ENCODE measurements around the gene DDRGK1.

Gene DDRGK1

DNA sequence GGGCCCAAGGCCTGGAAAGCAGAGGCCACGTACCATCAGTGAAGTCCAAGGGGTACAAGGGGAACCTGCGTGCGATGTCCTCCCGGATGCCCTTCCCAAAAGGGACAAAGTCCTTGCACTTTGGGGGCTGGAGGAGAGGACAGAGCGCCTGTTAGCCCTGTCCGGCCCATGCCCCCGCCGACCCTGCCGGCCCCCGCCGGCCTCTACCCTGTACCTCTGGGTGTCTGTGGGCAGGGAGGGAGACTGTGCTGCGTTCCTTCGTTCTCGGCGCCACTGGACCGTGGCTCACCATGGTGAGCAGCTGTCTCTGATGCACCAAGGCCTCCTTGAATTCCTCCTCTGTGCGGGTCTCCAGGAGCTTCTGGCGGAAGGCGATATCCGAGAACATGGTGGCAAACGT, 26.6 kb upstream of the DDRGK1 start:
- DNase-seq (ENCODE audit: low spot score in 2 of 2) (no peak), ATAC-seq (replicated peaks; ENCODE audit: extremely low read depth, poor library complexity, severe bottlenecking) (no peak)
- Mint-ChIP-seq H3K4me1 (no peaks in the 10 kb centered on the region), H3K9me3 (no peaks in the 10 kb centered on the region), H3K36me3 (ENCODE audit: insufficient read depth) (peaks cover under 1% of the 10 kb centered on the region), H3K4me3 (no peak overlapping the region), H3K27me3 (peaks cover 14% of the 10 kb centered on the region), H3K27ac (ENCODE audit: low read depth) (no peak overlapping the region)

DNA sequence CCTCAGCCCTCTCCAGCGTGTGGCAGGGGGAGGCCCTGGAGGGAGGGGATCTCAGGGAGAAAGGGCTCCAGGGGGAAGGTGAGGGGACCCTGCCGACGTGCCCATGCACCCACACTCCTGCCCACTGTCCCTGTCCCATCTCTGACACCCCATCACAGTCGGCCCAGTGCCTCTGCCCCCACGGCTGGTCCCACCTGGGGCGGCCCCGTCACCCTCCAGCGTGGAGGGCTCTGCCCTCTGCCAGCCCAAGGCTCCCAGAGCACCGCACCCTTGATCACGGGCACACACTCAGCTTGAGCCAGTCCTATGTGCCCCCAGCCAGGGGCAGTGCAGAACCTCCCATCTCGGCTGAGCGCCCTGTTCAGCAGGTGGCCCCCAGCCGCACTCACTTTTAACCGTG, 25.3 kb upstream of the DDRGK1 start:
- peaks cover under 1% of the 10 kb centered on the region for H3K27me3 Mint-ChIP-seq
- ATAC-seq (replicated peaks; ENCODE audit: extremely low read depth, poor library complexity, severe bottlenecking) (no peak), DNase-seq (ENCODE audit: low spot score in 2 of 2) (no peak)
- H3K4me3 Mint-ChIP-seq = no peak overlapping the region
- H3K36me3 Mint-ChIP-seq (ENCODE audit: insufficient read depth) = no peaks in the 10 kb centered on the region
- no peaks in the 10 kb centered on the region for H3K9me3 Mint-ChIP-seq
- H3K27ac Mint-ChIP-seq (ENCODE audit: low read depth) = no peak overlapping the region
- no peaks in the 10 kb centered on the region for H3K4me1 Mint-ChIP-seq

DNA sequence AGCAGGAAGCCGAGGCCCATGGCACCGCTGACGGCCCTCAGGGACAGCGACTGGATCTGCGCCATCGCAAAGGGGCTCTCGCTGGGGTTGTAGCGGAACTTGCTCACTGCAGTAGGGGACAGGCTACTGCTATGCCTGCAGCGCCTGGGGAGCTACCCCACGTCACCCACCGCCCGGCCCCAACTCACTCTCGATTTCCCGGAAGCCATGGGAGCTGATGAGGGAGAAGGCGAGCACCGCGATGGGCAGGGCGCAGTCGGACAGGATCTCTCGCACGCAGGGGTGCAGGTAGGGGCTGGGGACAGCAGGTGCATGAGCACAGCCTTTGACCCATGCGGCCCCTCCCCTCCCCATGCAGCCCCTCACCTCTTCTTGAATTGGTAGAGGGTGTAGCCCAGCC, 24.7 kb upstream of the DDRGK1 start:
- Mint-ChIP-seq H3K4me3 (no peak overlapping the region), H3K36me3 (ENCODE audit: insufficient read depth) (no peaks in the 10 kb centered on the region), H3K27me3 (no peaks in the 10 kb centered on the region), H3K4me1 (no peaks in the 10 kb centered on the region), H3K27ac (ENCODE audit: low read depth) (no peak overlapping the region), H3K9me3 (no peaks in the 10 kb centered on the region)
- no peak for ATAC-seq (replicated peaks; ENCODE audit: extremely low read depth, poor library complexity, severe bottlenecking)
- DNase-seq (ENCODE audit: low spot score in 2 of 2) = no peak

DNA sequence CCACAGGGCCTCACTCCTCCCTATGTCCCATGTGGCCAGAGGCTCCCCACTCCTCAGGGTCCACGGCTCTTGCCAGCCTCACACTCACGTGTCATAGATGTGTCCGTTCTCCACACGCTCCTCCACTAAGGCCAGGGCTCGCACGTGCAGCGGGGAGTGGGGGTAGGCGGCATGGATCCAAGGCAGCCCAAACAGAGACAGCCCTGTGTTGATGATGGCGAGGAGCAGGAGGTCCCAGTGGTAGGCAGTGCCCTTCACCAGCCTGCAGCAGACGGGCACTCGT, 24.2 kb upstream of the DDRGK1 start:
- Mint-ChIP-seq H3K27me3 (no peaks in the 10 kb centered on the region), H3K36me3 (ENCODE audit: insufficient read depth) (no peaks in the 10 kb centered on the region), H3K9me3 (no peaks in the 10 kb centered on the region), H3K4me3 (no peak overlapping the region), H3K27ac (ENCODE audit: low read depth) (no peak overlapping the region), H3K4me1 (no peaks in the 10 kb centered on the region)
- DNase-seq (ENCODE audit: low spot score in 2 of 2) = no peak
- no peak for ATAC-seq (replicated peaks; ENCODE audit: extremely low read depth, poor library complexity, severe bottlenecking)

- no peaks in the 10 kb centered on the region for H3K27me3 Mint-ChIP-seq
- H3K36me3 Mint-ChIP-seq (ENCODE audit: insufficient read depth) = peaks cover 2% of the 10 kb centered on the region
- no peak overlapping the region for H3K27ac Mint-ChIP-seq (ENCODE audit: low read depth)
- DNase-seq (ENCODE audit: low spot score in 2 of 2) (no peak), ATAC-seq (replicated peaks; ENCODE audit: extremely low read depth, poor library complexity, severe bottlenecking) (no peak)
- no peaks in the 10 kb centered on the region for H3K9me3 Mint-ChIP-seq
- H3K4me3 Mint-ChIP-seq = no peak overlapping the region
- H3K4me1 Mint-ChIP-seq = no peaks in the 10 kb centered on the region
Observed at GRCh38 chr20:3227936-3228749, 23.7 kb upstream of the DDRGK1 start.

DNA sequence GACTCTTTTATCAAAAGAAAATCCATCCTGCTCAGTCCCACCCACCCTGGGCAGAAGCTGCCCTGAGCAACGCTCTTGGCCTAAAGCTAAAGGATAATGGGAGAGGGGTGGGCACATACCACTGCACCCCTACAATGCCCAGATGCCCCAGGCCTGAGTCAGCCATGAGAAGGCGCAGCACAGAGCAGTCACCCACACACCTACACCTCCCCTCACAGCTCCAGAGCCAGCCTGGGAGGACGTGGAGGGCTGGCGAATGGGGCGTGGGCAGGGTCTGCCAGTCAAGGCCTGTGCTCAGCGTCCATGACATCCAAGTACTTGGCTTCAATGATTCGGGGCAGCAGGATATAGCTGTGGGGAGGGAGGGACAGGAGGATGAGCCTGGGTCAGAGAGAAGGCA, 23.0 kb upstream of the DDRGK1 start:
- Mint-ChIP-seq H3K27ac (ENCODE audit: low read depth) (no peak overlapping the region), H3K27me3 (no peaks in the 10 kb centered on the region), H3K4me1 (no peaks in the 10 kb centered on the region), H3K36me3 (ENCODE audit: insufficient read depth) (peaks cover 4% of the 10 kb centered on the region), H3K9me3 (no peaks in the 10 kb centered on the region), H3K4me3 (no peak overlapping the region)
- ATAC-seq (replicated peaks; ENCODE audit: extremely low read depth, poor library complexity, severe bottlenecking) = no peak
- no peak for DNase-seq (ENCODE audit: low spot score in 2 of 2)

DNA sequence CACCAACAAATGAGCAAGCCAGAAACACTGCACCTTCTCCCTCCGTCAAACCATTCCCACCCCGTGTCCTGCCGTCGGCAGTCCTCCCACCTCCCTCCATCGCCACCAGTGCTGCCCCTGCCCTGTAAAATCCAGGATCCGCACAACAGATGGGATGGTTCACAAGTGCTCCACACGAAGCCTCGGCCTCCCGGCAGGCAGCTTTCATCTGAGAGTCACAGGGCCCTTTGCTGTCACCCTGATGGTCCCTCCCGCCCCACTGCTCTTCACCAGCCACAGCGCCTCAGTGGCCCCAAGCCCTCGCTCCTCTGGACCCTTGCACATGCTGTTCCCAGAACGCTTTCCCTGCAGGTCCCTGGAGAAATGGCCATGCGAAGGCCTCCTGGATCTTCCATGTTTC, 22.4 kb upstream of the DDRGK1 start:
- Mint-ChIP-seq H3K27me3 (no peaks in the 10 kb centered on the region), H3K27ac (ENCODE audit: low read depth) (no peak overlapping the region), H3K36me3 (ENCODE audit: insufficient read depth) (peaks cover 6% of the 10 kb centered on the region), H3K4me1 (no peaks in the 10 kb centered on the region), H3K4me3 (no peak overlapping the region), H3K9me3 (no peaks in the 10 kb centered on the region)
- ATAC-seq (replicated peaks; ENCODE audit: extremely low read depth, poor library complexity, severe bottlenecking) (no peak), DNase-seq (ENCODE audit: low spot score in 2 of 2) (no peak)

GRCh38 chr20:3226093-3226492, 21.6 kb upstream of the DDRGK1 start:
- DNase-seq (ENCODE audit: low spot score in 2 of 2) (no peak), ATAC-seq (replicated peaks; ENCODE audit: extremely low read depth, poor library complexity, severe bottlenecking) (no peak)
- no peak overlapping the region for H3K27ac Mint-ChIP-seq (ENCODE audit: low read depth)
- peaks cover 12% of the 10 kb centered on the region for H3K36me3 Mint-ChIP-seq (ENCODE audit: insufficient read depth)
- H3K4me1 Mint-ChIP-seq = no peaks in the 10 kb centered on the region
- H3K4me3 Mint-ChIP-seq = no peak overlapping the region
- H3K27me3 Mint-ChIP-seq = no peaks in the 10 kb centered on the region
- no peaks in the 10 kb centered on the region for H3K9me3 Mint-ChIP-seq

DNA sequence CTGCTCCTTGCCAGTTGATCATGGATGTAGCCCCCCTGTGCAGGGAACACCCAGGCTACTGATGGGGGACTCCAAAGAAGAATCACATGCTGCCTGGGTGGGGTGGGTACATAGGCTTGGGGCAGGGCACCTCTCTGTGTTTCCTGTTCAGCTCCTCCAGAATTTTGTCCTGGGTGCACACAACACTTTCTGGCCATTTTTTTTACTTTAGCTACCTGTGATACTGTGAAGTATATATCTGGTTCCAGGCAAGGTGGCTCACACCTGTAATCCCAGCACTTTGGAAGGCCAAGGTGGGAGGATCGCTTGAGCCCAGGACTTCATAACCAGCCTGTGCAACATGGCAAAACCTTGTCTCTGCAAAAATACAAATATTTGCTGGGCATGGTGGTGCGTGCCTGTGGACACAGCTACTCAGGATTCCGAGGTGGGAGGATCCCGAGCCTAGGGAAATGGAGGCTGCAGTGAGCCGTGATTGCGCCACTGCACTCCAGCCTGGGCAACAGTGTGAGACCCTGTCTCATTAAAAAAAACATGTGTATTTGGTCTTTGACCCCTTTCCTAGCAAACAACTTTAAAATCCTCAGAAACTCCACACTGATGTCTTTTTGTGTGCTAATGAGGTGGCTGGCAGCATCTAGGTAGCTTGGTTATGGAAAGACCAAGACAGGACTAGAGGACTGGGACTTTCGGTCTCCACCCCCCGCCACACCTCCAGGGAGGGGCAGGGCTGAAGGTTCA, 20.4 kb upstream of the DDRGK1 start:
- H3K27ac Mint-ChIP-seq (ENCODE audit: low read depth) = no peak overlapping the region
- DNase-seq (ENCODE audit: low spot score in 2 of 2) (no peak), ATAC-seq (replicated peaks; ENCODE audit: extremely low read depth, poor library complexity, severe bottlenecking) (no peak)
- H3K27me3 Mint-ChIP-seq = no peaks in the 10 kb centered on the region
- no peaks in the 10 kb centered on the region for H3K9me3 Mint-ChIP-seq
- H3K4me1 Mint-ChIP-seq = no peaks in the 10 kb centered on the region
- H3K36me3 Mint-ChIP-seq (ENCODE audit: insufficient read depth) = peaks cover 17% of the 10 kb centered on the region
- no peak overlapping the region for H3K4me3 Mint-ChIP-seq

- no peak overlapping the region for H3K4me3 Mint-ChIP-seq
- H3K27ac Mint-ChIP-seq (ENCODE audit: low read depth) = no peak overlapping the region
- ATAC-seq (replicated peaks; ENCODE audit: extremely low read depth, poor library complexity, severe bottlenecking) (no peak), DNase-seq (ENCODE audit: low spot score in 2 of 2) (no peak)
- H3K4me1 Mint-ChIP-seq = no peaks in the 10 kb centered on the region
- no peaks in the 10 kb centered on the region for H3K27me3 Mint-ChIP-seq
- no peaks in the 10 kb centered on the region for H3K9me3 Mint-ChIP-seq
- H3K36me3 Mint-ChIP-seq (ENCODE audit: insufficient read depth) = peaks cover 22% of the 10 kb centered on the region
Observed at GRCh38 chr20:3223994-3224680, 19.7 kb upstream of the DDRGK1 start.

GRCh38 chr20:3223651-3223993, 19.1 kb upstream of the DDRGK1 start:
- no peak overlapping the region for H3K27ac Mint-ChIP-seq (ENCODE audit: low read depth)

DNA sequence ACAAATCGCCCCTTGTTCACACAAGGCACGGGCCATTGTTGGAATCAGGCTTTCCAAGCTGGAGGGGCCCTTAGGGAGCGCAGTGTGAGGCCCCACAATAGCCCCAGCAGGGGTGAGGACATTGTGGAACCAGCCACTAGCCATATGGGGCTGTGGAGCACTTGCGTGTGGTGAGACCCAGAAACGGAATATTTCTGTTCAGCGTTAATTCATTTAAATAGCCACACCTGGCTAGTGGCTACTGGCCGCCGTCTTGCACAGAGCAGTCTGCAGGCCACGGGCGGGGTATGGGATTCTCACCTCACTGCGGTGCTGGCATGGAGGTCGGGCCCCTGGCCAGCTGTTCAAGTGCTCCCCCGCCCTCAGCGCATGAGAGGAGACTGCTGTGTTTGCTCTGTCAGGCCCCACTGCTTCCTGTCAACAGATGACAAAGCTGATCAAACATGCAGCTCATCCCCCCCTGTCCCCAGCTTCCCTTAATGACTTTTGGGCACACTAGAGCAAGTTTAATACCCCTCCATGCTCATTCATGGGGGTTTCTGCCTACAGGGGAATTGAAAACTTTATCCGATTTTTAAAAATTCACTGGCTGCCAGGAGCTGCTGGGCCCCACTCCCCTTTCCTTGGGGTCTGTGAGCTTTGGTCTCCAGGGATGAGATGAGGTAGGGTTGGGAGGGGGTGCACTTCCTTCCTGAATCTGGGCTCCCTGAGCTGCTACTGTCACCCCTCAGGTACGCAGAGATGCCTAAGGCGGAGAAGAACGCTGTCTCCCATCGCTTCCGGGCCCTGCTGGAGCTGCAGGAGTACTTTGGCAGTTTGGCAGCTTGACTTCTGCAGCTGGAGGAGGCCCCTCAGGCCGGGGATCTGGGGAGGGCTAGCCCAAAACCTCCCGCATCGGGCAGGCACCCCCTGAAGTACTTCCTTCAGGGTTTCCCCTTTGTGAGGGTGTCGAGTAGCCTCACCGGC, 18.4 kb upstream of the DDRGK1 start:
- ATAC-seq (replicated peaks; ENCODE audit: extremely low read depth, poor library complexity, severe bottlenecking) (no peak), DNase-seq (ENCODE audit: low spot score in 2 of 2) (no peak)
- H3K9me3 Mint-ChIP-seq = no peaks in the 10 kb centered on the region
- no peaks in the 10 kb centered on the region for H3K27me3 Mint-ChIP-seq
- no peak overlapping the region for H3K4me3 Mint-ChIP-seq
- no peak overlapping the region for H3K27ac Mint-ChIP-seq (ENCODE audit: low read depth)
- peaks cover 24% of the 10 kb centered on the region for H3K36me3 Mint-ChIP-seq (ENCODE audit: insufficient read depth)
- H3K4me1 Mint-ChIP-seq = no peaks in the 10 kb centered on the region

More at GRCh38 chr20:3223651-3223993, 19.1 kb upstream of the DDRGK1 start:
- Mint-ChIP-seq H3K27me3 (no peaks in the 10 kb centered on the region), H3K36me3 (ENCODE audit: insufficient read depth) (peaks cover 23% of the 10 kb centered on the region), H3K9me3 (no peaks in the 10 kb centered on the region), H3K4me1 (no peaks in the 10 kb centered on the region), H3K4me3 (no peak overlapping the region)
- ATAC-seq (replicated peaks; ENCODE audit: extremely low read depth, poor library complexity, severe bottlenecking) (no peak), DNase-seq (ENCODE audit: low spot score in 2 of 2) (no peak)

Data from central memory CD8-positive, alpha-beta T cell (primary cell).